Measurements from ENCODE around the gene RNF31. TPM values are rescaled to one million over a fixed set of nuclear protein-coding genes. Genes with fewer than 3 reads are reported as not detected.

The RNF31 gene
- total and polyA plus RNA-seq, 2 of the 13 experiments (the other 11 are each of a cell fraction or from before 2014, with no cell fraction given): 48.2 to 86.8 TPM

DNA sequence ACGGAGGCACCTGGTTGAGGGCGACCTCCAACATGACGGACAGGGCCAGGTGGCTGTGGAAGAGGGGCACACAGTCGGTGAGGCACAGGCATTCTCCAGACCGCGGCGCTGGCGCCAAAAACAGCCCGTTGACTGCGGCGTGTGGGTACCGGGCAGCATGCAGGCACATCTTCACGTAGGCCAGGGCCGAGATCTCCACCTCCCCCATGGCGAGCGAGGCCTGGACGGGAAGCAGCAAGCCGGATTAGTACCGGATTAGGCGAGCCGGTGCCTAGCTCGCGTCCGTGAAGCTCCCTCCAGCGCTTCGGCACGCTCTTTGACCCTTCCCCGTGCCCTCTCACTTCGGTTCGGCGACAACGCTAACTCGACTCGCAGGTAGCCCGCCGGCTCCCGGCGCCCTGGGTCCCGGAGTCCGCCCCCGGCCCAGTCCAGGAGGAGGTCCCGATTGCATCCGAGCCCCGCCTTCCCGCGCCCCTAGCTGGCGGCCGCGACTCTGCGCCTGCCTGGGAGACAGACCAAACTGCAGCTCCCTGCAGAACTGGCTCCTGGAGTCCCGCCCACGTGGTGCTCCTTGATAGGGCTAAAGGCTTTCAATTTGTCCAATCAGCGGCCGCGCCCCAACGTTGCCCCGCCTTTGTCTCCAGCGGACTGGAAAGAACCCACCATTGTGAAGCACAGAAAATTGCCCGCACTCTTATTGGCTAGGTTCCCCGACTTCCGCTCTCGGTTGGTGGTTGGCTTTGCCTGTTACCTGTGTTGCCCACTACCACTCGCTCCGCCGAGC is 6.0 kb upstream of the RNF31 start, which contains the start of gene EMC9 (continued):
- peak; percentile 71 for TF ChIP-seq SMAD1 (CRISPR knock-in tag; IDR thresholded peaks at IDR 0.05; ENCODE audit: borderline replicate concordance, low read depth)
- TF ChIP-seq FOXJ3 (CRISPR knock-in tag; IDR thresholded peaks at IDR 0.05; ENCODE audit: borderline replicate concordance): no peak; the same call in none of the 2 replicates
- TF ChIP-seq ZNF773 (CRISPR knock-in tag; IDR thresholded peaks at IDR 0.05; ENCODE audit: borderline replicate concordance): peak; percentile 95
- TF ChIP-seq ZFP90 (CRISPR knock-in tag; IDR thresholded peaks at IDR 0.05; ENCODE audit: borderline replicate concordance): peak; percentile 82
- no peak for TF ChIP-seq ISX (CRISPR knock-in tag; conservative IDR thresholded peaks at IDR 0.05)
- TF ChIP-seq AHR (CRISPR knock-in tag; IDR thresholded peaks at IDR 0.05): peak; percentile 89; the same call in 1 of the 2 replicates
- TF ChIP-seq ZNF296 (CRISPR knock-in tag; conservative IDR thresholded peaks at IDR 0.05): no peak
- peak; percentile 64; the same call in 1 of the 2 replicates for TF ChIP-seq ZFP37 (CRISPR knock-in tag; IDR thresholded peaks at IDR 0.05; ENCODE audit: borderline replicate concordance)
- TF ChIP-seq IRF2 (CRISPR knock-in tag; IDR thresholded peaks at IDR 0.05): peak; percentile 89
- TF ChIP-seq CCDC6 (CRISPR knock-in tag; IDR thresholded peaks at IDR 0.05): no peak
- TF ChIP-seq ZKSCAN8 (CRISPR knock-in tag; IDR thresholded peaks at IDR 0.05; ENCODE audit: borderline replicate concordance): peak; percentile 96
- TF ChIP-seq, protein P1, sequence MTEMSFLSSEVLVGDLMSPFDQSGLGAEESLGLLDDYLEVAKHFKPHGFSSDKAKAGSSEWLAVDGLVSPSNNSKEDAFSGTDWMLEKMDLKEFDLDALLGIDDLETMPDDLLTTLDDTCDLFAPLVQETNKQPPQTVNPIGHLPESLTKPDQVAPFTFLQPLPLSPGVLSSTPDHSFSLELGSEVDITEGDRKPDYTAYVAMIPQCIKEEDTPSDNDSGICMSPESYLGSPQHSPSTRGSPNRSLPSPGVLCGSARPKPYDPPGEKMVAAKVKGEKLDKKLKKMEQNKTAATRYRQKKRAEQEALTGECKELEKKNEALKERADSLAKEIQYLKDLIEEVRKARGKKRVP (CRISPR knock-in tag; IDR thresholded peaks at IDR 0.05): 0 out of 4 replicates have a peak, but pooled peaks of 1 of the 2 experiments have one; percentile 51
- TF ChIP-seq POLR2AphosphoS5 (IDR thresholded peaks at IDR 0.05; ENCODE audit: low read depth, low read length): peak; percentile 94
- TF ChIP-seq, protein P2, sequence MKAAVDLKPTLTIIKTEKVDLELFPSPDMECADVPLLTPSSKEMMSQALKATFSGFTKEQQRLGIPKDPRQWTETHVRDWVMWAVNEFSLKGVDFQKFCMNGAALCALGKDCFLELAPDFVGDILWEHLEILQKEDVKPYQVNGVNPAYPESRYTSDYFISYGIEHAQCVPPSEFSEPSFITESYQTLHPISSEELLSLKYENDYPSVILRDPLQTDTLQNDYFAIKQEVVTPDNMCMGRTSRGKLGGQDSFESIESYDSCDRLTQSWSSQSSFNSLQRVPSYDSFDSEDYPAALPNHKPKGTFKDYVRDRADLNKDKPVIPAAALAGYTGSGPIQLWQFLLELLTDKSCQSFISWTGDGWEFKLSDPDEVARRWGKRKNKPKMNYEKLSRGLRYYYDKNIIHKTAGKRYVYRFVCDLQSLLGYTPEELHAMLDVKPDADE (CRISPR knock-in tag; IDR thresholded peaks at IDR 0.05): peak; percentile 56; the same call in 1 of the 2 replicates
- TF ChIP-seq FOXO1 (CRISPR knock-in tag; IDR thresholded peaks at IDR 0.05): peak; percentile 29; the same call in 1 of the 2 replicates
- TF ChIP-seq FOXK1 (CRISPR knock-in tag; IDR thresholded peaks at IDR 0.05; ENCODE audit: borderline replicate concordance, low read depth): peak; percentile 68; the same call in 1 of the 2 replicates
- peak; percentile 79; the same call in 1 of the 2 replicates for TF ChIP-seq DPF2 (CRISPR knock-in tag; IDR thresholded peaks at IDR 0.05; ENCODE audit: borderline replicate concordance, low read depth)
- TF ChIP-seq MTA1 (CRISPR knock-in tag; IDR thresholded peaks at IDR 0.05; ENCODE audit: borderline replicate concordance): peak; percentile 98
- TF ChIP-seq, protein P3, sequence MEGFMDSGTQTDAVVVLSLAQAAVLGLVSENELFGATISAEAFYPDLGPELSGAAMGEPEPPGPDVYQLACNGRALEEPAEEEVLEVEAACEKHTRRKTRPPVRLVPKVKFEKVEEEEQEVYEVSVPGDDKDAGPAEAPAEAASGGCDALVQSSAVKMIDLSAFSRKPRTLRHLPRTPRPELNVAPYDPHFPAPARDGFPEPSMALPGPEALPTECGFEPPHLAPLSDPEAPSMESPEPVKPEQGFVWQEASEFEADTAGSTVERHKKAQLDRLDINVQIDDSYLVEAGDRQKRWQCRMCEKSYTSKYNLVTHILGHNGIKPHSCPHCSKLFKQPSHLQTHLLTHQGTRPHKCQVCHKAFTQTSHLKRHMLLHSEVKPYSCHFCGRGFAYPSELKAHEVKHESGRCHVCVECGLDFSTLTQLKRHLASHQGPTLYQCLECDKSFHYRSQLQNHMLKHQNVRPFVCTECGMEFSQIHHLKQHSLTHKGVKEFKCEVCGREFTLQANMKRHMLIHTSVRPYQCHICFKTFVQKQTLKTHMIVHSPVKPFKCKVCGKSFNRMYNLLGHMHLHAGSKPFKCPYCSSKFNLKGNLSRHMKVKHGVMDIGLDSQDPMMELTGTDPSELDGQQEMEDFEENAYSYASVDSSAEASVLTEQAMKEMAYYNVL (CRISPR knock-in tag; IDR thresholded peaks at IDR 0.05; ENCODE audit: borderline replicate concordance): peak; percentile 48; the same call in 1 of the 2 replicates
- TF ChIP-seq RCOR2 (CRISPR knock-in tag; IDR thresholded peaks at IDR 0.05): no peak
- TF ChIP-seq, protein P4, sequence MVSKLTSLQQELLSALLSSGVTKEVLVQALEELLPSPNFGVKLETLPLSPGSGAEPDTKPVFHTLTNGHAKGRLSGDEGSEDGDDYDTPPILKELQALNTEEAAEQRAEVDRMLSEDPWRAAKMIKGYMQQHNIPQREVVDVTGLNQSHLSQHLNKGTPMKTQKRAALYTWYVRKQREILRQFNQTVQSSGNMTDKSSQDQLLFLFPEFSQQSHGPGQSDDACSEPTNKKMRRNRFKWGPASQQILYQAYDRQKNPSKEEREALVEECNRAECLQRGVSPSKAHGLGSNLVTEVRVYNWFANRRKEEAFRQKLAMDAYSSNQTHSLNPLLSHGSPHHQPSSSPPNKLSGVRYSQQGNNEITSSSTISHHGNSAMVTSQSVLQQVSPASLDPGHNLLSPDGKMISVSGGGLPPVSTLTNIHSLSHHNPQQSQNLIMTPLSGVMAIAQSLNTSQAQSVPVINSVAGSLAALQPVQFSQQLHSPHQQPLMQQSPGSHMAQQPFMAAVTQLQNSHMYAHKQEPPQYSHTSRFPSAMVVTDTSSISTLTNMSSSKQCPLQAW (CRISPR knock-in tag; IDR thresholded peaks at IDR 0.05): no peak
- peak; percentile 75 for TF ChIP-seq SRSF1 (optimal IDR thresholded peaks at IDR 0.05; ENCODE audit: low read depth, low read length)
- TF ChIP-seq ZEB1 (IDR thresholded peaks at IDR 0.05; ENCODE audit: insufficient replicate concordance, low read depth): no peak
- TF ChIP-seq ZNF33A (CRISPR knock-in tag; IDR thresholded peaks at IDR 0.05; ENCODE audit: borderline replicate concordance): no peak

All from HepG2 (cell line).